Stimulated activated CD4-positive, alpha-beta T cell treated with anti-CD3 and anti-CD28 coated beads, TNF-alpha, amount 100 ng/mL, for 4 hours (primary cell): ENCODE measurements around the gene BLVRA.
A peak's percentile ranks its signal among the peaks of the same experiment; 100 is the strongest.
"Not testable (repeated sequence)": the region's sequence is repeated elsewhere in the genome, so short reads cannot be mapped to it uniquely, and the experiment has no call there.

Source experiments
- DNase-seq, 3 experiments: peaks; one replicate each; pipeline ENCODE4 v3.0.0-alpha.2; 2020; ENCODE audit warnings: low read depth in 3 of 3

Gene BLVRA, protein sequence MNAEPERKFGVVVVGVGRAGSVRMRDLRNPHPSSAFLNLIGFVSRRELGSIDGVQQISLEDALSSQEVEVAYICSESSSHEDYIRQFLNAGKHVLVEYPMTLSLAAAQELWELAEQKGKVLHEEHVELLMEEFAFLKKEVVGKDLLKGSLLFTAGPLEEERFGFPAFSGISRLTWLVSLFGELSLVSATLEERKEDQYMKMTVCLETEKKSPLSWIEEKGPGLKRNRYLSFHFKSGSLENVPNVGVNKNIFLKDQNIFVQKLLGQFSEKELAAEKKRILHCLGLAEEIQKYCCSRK

DNA sequence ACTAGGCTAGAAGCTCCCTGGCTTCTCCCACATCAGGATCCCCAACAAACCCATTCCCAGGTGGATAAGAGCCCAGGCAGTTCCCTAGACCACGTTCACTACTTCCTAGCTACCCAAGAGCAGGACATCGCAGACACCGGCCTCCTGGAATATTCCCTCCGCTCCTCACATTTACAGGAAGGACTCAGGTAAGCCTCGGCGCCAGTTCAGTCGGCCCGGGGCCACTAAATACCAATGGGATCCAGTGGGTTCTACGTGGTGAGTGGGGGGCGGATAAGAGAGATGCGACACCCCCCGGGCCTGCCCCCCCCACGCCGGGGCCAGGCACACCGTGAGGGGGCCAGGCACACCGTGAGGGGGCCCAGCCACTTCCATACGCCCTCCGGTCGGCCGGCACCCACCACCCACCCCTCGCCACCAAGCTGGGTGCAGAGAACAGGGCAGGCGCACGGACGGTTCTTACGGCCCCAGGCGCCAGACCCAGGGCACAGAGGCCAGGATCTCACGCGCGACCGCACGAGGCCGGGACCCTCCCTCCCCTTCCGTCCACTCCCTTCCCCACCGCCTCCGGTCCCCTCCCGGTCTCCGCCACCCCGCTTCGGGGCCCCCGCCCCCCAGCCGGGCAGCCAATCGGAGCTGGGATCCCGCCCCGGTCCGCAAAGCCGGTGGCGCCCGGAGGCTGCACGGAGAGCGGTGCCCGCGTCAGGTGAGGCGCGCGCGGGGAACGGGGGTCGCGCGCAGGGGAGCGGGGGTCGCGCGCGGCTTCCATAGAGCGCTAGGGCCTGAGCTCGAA, at the start of gene BLVRA:
BLVRA (plus strand) TSS at position 652 of the 793 bp plus-strand sequence. CDS start 12,479 bp downstream, outside the sequence.
- DNase-seq = peak; percentile 45 to 49 (median 47)

DNA sequence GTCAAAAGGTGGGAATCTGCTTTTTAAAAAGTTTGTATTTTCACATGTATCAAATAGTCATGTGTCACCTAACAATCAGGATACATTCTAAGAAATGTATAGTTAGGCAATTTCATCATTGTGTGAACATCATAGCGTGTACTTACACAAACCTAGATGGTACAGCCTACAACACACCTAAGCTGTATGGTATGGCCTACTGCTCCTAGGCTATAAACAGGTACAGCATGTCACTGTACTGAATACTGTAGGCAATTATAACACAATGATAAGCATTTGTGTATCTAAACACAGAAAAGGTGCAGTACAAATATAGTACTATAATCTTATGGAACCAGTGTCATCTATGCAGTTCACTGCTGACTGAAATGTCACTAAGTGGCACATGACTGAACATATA, 47.0 kb upstream of the BLVRA start:
- no peak for DNase-seq

DNA sequence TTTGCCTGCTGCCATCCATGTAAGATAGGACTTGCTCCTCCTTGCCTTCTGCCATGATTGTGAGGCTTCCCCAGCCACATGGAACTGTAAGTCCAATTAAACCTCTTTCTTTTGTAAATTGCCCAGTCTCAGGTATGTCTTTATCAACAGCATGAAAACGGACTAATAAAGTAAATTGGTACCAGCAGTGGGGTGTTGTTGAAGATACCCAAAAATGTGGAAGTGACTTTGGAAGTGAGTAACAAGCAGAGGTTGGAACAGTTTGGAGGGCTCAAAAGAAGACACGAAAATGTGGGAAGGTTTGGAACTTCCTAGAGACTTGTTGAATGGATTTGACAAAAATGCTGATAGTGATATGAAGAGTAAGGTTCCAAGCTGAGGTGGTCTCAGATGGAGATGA, 42.5 kb upstream of the BLVRA start:
- DNase-seq = not testable (repeated sequence)

DNA sequence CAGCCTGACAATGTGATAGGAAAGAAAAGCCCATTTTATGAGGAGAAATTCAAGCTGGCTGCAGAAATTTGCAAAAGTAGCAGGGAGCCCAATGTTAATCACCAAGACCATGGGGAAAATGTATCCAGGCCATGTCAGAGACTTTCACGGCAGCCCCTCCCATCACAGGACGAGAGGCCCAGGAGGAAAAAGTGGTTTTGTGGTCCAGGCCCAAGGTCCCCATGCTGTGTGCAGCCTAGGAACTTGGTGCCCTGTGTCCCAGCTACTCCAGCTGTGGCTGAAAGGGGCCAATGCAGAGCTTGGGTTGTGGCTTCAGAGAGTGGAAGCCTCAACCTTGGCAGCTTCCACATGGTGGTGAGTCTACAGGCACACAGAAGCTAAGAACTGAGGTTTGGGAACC, 41.9 kb upstream of the BLVRA start:
- DNase-seq = no peak

DNA sequence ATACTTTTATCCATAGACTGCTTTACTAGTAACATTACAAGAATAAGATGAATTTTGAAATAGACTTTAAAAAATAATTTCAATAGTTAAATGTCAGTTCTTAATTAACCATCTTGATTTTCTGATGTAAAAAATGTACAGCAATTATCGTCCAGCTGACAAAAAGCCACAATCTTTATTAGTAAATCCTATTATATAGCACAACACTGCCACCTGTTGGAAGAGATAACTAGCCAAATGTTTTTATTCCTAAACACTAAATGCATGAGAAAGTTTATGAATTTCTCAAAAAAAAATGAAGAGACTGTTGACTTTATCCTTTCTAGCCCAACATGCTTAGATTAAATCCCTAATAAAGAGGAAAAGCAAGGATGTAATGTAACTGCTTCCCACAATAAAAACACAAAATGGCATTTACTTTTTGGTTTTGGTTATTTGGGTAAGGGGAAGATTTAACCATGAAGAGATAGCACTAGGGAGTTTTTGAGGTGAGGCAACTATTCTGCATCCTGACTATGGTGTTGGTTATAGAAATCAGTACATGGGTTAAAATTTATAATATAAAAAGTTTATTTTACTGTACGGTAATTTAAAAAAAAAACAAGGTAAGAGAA, 37.2 kb upstream of the BLVRA start:
- DNase-seq = no peak

DNA sequence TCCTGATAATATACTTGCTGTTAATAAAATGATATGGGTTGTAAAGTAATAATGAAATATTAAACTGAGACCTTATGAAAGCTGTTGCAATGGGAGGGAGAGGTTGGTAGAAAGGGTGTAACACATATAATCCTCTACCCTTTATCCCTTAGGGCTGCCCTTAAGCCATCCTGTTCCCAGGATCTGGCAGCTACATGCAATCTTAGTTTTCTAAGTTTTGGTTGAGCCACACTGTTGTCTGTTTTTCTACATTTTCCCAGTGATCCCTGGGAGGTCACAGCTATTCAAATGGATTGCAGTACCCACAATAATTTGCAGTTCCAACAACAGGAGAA, 35.5 kb upstream of the BLVRA start:
- DNase-seq = no peak

DNA sequence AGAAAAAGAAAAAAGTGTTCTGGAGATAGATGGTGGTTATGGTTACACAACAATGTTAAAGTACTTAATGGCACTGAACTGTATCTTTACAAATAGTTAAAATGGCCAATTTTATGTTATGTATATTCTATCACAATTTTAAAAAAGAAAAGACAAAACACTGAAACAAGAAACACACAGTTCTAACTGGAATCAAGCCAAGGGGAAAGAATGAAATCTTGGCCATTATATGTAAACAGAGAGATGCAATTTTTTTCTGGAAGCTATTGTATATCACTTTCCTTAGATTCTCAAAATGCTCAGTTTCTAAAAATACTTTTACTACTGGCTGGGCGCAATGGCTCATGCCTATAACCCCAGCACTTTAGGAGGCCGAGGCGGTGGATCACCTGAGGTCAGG, 33.2 kb upstream of the BLVRA start:
- DNase-seq = no peak

DNA sequence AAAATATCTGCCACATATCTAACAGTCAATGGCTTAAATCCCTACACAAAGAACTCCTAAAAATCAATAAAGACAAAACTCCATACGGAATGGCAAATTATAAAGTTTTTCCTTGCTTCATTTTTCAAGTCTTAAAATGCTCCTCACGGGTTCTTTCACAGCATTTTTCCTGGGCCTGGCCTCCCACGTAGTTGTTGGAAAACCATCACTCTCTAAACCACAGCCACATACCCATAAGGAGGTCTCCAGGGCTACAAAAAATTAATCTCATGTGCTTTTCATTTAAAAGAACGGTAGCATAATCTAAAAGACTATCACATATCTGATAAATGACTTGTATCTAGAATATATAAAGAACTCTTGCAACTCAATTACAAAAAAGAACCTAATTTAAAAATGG, 32.0 kb upstream of the BLVRA start:
- DNase-seq = no peak

DNA sequence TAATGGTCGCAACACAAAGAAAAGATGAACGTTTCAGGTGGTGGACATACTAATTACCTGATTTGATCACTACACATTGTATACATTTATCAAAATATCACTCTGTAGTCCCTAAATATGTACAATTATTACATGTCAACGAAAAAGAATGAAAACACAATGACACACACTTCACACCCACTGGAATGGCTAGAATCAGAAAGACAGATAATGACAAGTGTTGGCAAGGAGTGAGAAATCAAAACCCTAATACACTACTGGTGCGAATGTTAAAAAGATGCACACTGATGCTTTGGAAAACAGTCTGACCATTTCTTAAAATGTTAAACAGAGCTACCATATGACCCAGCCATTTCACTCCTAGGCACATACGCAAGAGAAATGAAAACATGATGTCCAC, 31.5 kb upstream of the BLVRA start:
- no peak for DNase-seq

DNA sequence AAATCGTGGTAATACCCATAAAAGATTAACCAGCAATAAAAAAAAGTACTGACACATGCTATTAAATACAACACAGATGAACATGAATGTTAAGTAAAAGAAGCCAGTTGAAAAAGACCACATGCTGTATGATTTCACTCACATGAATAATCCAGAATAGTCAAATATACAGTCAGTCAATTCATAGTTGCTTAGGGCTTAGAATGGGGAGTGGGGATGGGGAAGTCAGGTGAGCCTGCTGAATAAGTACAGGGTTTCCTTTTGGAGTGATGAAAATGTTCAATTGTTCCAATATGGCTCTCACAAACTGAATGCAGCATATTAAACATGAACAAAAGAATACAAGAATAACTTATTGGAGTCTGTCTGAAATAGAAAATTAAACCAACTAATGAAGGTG, 31.0 kb upstream of the BLVRA start:
- no peak for DNase-seq

DNA sequence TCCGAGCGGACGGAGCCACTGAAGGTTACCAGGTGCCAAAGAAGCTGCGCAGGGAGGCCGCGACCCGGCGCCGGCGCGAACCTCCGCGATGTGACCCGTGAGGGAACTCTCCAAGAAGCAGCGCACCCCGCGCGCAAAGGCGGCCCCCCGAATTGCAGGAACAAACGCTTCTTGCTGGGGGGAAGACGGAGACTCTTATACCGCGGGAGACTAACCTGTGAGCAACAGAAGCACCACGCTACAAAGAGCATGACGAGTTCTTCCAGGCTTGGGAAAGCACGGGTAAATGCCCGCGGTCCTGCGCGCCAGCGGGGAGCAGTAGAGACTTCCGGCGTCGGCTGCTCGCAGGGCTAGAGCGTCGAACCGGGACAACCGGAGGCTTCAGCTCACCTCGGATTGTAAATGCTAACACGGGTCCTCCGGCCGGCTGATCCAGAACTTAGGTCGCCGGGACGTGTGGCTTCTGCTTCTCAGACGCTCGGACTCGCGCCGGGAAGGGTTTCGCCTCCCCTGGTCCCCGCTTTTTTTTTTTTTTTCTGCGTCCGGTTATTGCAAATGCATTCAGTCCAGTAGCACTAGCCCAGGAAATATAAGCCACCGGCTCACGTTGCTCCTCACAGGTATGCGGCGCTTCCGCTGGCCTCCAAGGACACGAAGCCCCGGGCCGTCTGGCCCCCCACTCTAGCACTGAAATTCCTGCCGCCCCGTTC, 29.1 kb upstream of the BLVRA start, which contains the start of gene COA1:
COA1 (minus strand) TSS at position 310 of the 710 bp plus-strand sequence. CDS start 80,909 bp downstream, outside the sequence.
- peak; percentile 58 to 72 (median 67) for DNase-seq

DNA sequence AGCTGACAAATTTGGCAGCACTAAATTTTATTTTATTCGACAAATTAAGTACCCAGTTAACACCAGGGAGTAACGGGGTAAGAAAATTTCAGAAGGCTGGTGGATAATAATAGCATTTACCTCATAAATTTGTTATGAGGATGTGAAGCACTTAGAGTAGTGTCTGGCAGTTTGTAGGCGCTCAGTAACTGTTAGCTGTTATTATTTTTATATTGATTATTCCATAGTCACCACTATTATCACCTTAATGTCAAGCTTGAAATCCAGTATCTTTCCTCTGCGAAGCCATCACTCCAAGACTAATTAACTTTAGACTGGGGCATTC, 28.6 kb upstream of the BLVRA start:
- DNase-seq = no peak

DNA sequence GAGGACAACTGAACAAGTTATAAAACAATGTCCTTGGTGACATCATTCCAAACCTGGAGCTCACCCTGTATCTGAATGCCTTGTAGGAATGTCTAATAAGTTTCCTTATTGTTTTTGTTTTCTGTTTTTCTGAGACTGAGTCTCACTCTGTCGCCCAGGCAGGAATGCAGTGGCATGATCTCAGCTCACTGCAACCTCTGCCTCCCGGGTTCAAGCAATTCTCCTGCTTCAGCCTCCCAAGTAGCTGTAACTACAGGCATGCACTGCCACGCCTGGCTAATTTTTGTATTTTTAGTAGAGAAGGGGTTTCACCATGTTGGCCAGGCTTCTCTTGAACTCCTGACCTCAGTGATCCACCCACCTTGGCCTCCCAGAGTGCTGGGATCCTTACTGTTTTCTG, 27.0 kb upstream of the BLVRA start:
- not testable (repeated sequence) for DNase-seq

DNA sequence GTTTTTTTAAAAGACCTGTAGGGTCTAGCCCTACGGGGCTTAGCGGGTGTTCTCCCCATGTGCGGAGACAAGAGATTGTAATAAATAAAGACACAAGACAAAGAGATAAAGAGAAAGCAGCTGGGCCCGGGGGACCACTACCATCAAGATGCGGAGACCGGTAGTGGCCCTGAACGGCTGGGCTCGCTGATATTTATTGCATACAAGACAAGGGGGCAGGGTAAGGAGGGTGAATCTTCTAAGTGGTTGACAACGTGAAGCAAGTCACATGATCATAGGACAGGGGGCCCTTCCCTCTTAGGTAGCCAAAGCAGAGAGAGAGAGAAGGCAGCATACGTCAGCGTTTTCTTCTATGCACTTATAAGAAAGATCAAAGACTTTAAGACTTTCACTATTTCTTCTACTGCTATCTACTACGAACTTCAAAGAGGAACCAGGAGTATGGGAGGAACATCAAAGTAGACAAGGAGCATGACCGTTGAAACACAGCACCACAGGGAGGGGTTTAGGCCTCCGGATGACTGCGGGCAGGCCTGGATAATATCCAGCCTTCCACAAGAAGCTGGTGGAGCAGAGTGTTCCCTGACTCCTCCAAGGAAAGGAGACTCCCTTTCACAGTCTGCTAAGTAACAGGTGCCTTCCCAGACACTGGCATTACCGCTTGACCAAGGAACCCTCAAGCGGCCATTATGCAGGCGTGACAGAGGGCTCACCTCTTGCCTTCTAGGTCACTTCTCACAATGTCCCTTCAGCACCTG, 23.7 kb upstream of the BLVRA start:
- not testable (repeated sequence) for DNase-seq

DNA sequence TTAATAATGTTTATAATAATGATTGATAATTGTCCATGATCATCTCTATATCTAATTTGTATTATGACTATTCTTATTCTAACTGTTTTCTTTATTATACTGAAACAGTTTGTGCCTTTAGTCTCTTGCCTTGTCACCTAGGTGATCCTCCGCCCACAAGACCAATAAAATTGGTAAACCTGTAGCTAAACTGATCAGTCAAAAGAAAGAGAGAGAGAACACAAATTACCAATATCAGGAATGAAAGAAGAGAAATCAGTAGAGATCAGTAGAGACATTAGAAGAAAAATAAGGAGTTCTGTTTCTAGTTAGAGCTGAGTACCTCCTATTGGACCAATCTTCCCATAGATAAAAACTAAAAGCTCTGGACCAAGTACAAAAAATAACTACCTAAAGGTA, 23.1 kb upstream of the BLVRA start:
- no peak for DNase-seq

DNA sequence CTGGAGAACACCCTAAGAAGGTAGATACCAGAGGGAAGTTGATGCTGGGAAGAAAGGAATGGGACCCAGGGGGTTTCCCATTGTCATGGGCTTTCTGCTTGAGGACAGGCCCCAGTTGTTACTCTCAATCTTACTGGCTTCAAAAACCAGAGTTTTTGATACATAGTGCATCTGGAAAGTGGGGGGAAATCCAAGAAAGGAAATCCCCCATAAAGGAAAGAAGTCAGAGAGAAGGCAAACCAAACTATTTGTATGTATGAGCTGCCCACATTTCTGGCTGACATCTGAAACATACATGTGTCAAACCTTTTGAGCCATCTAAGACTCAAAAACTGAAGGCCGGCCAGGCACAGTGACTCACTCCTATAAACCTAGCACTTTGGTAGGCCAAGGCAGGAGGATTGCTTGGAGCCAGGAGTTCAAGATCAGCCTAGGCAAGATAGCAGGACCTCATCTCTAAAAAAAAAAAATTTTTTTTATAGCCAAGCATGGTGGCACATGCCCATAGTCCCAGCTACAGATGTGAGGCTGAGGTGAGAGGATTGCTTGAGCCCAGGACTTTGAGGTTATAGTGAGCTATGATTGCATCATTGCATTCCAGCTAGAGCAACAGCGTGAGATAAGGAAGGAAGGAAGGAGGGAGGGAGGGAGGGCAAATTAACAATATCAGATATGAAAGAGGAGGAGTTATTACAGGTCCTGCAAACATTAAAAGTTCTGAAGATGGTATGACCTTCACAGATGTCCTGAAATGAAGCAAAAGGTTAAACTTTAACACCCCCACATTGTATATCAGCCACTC, 22.5 kb upstream of the BLVRA start:
- no peak for DNase-seq

DNA sequence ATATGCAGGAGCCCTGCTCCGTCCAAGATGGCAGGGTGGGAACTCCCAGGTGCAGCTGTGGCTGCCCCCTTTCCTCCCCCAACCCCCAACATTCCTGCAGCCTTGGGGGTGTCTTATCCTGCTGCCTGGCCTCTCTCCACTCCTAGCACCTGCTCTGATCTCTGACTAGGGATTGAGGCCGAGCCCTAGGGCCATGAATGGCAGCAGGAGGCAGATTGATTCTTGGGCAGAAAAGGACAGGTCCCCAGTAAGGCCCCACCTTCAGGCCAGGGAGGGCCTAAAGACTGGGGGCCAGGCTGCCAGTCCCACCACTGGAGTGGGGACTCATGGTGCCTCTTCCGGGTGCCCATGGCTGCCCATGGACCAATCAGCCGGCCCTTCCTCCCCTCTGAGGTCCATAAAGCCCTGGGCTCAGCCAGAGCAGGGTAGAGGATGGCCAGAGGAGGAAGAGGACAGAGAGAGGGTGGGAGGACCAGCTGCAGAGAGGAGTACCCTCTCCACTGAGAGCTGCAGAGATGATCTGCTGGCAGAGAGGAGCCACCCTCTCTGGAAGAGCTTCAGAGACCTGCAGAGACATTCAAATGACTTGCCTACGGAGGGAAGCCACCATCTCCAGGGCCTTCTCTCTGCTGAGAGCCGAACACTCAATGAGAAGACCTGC, 20.9 kb upstream of the BLVRA start:
- DNase-seq = no peak

DNA sequence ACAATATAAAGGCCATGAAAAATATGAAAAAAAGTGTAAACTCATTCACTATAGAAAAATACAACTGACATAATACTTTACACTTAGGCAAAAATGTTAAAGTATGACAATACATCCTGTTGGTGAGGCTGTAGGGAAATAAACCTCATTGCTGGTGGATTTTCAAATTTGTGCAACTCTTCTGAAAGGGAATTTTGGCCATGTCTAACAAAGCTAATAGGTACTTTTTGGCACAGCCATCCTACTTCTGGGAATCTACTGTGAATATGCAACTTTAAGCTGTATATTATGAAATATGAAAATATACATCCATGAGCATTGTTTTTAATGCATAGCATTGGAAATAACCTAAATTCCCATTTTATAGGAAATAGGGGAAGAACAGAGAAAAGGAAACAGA, 15.8 kb upstream of the BLVRA start:
- no peak for DNase-seq

DNA sequence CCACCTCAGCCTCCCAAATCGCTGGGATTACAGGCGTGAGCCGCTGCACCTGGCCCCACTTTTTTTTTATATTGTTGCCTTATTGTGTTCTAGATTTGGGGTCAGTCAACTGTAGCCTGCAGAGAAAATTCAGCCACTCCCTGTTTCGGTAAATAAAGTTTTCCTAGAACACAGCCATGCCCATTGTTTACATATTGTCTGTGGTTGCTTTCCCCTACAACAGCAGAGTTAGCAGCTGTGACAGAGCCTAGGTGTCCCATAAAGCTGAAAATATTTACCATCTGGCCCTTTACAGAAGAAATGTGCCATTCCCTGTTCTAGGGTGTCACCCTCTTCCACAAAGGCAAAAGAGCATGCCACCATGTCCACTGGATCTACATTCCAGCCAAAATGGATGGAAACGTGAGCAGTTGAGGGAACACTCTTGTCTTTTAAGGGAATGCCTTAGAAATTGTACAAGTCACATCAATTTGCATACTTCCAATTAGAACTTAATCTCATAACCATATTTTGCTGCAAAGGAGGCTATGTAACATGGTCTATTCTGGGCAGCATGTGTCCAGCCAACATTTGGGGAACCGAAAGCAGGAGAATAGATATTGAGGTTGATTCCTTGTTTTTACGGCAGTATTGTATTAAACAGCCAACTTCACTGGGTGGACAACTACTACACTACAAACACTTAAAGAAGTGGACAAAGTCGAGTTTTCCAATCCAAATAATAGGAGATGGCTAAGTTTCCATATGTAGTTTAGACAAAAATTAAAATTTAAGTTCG, 11.0 kb upstream of the BLVRA start:
- no peak for DNase-seq
